K562 (cell line): Measurements from ENCODE around the gene PTAR1. TPM values are rescaled to one million over a fixed set of nuclear protein-coding genes. Genes with fewer than 3 reads are reported as not detected.

Source experiments
- C11orf30 ChIP-seq: fragments of 450-650 bp; IDR thresholded peaks from 2 replicates; pipeline ENCODE4 v1.6.1; 2016; ENCODE audit warnings: low read depth, mild to moderate bottlenecking
- FOXP1 ChIP-seq: sonication (generic); formaldehyde crosslinking; IDR thresholded peaks from 2 replicates; pipeline ENCODE4 v1.8.0; 2022; ENCODE audit warnings: mild to moderate bottlenecking, missing genetic modification reagents
- HMGN3 ChIP-seq: IDR thresholded peaks from 2 replicates; pipeline ENCODE4 v1.6.1; 2011; ENCODE audit warnings: borderline replicate concordance, low read depth, mild to moderate bottlenecking, mixed read lengths, low read length; ENCODE audit not compliant: insufficient read length; ENCODE audit errors: extremely low read depth
- NFE2L1 ChIP-seq: fragments of 450-650 bp; IDR thresholded peaks from 2 replicates; pipeline ENCODE4 v1.6.1; 2016; ENCODE audit warnings: missing genetic modification characterization, low read depth, mild to moderate bottlenecking, missing compliant biosample characterization, moderate library complexity, borderline replicate concordance
- RBFOX2 ChIP-seq: fragments of 200-400 bp; formaldehyde crosslinking; IDR thresholded peaks from 2 replicates; pipeline ENCODE4 v1.6.1; 2017; ENCODE audit warnings: low read depth, mild to moderate bottlenecking, low read length, moderate library complexity
- SNIP1 ChIP-seq: fragments of 450-650 bp; IDR thresholded peaks from 2 replicates; pipeline ENCODE4 v1.7.1; 2017; ENCODE audit warnings: low read depth, mild to moderate bottlenecking
- U2AF2 ChIP-seq: fragments of 200-400 bp; formaldehyde crosslinking; optimal IDR thresholded peaks from 2 replicates; pipeline ENCODE3; 2017; ENCODE audit warnings: low read depth, mild to moderate bottlenecking, low read length
- ZNF766 ChIP-seq: fragments of 200-800 bp; sonication (Bioruptor generic); conservative IDR thresholded peaks from 2 replicates; pipeline ENCODE4 v1.6.1; 2016; ENCODE audit warnings: missing genetic modification characterization, missing compliant biosample characterization
- polyA plus RNA-seq, 8 experiments: library from polyadenylated mRNA; depleted of rRNA in 4 of 8; stranded (reverse) in 5 of 8; unstranded in 3 of 8; fragments of >200 nt; fragmentation: Nextera tagmentation in 2 of 8; fragmentation: Illumina TruSeq in 1 of 8; extraction: Ambion mirVana in 2 of 8; extraction: Trizol in 1 of 8; gene quantifications; 2 replicates each; pipeline versions ENCODE4 v1.2.1 to v1.2.3, GENCODE V29; 2011 to 2014; ENCODE audit warnings: inconsistent platforms in 1 of 8, missing spikeins in 1 of 8
- total RNA-seq, 7 experiments: library from RNA; depleted of rRNA in 6 of 7; stranded (reverse); fragments of >200 nt in 6 of 7; fragmentation: Illumina TruSeq in 2 of 7; extraction: Trizol in 2 of 7; gene quantifications; 2 replicates each; pipeline versions ENCODE4 v1.2.1 to v1.2.3, GENCODE V29; 2011 to 2021; ENCODE audit warnings: low replicate concordance in 1 of 7
- TF ChIP-seq, protein P1 (sequence below): fragments of 250-450 bp; sonication (Bioruptor Pico); IDR thresholded peaks from 2 replicates; pipeline ENCODE4 v1.5.1; 2021; ENCODE audit warnings: mild to moderate bottlenecking

PTAR1 gene
- total and polyA plus RNA-seq, 9 of the 15 experiments (the other 6 are each of a cell fraction or from before 2014, with no cell fraction given), result 10.1 to 48.0 (median 28.0) TPM

DNA sequence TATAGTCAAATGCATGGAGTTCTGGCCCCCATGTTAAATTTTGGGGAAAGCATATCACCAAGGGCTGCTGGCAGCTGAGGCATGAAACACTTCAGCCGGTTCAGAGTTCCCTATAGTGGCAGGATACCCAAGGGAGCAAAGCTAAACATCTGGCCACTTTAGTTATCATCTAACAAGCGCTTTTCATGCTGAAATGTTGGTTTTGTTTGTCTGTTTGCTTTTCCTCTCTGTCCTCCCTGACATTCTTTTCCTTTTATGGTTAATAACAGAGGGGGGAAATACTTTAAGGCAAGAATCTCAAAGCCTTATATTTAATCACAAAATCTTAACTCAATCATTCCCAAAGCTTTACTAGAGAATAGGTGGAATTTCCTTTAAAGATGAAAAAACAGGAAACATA is 99.5 kb downstream of the PTAR1 start (continued):
- TF ChIP-seq, protein P1, sequence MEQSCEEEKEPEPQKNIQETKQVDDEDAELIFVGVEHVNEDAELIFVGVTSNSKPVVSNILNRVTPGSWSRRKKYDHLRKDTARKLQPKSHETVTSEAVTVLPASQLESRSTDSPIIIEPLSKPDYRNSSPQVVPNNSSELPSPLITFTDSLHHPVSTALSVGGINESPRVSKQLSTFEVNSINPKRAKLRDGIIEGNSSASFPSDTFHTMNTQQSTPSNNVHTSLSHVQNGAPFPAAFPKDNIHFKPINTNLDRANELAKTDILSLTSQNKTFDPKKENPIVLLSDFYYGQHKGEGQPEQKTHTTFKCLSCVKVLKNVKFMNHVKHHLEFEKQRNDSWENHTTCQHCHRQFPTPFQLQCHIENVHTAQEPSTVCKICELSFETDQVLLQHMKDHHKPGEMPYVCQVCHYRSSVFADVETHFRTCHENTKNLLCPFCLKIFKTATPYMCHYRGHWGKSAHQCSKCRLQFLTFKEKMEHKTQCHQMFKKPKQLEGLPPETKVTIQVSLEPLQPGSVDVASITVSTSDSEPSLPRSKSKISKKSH (CRISPR knock-in tag), result no peak
- TF ChIP-seq HMGN3 (no peak), C11orf30 (no peak), NFE2L1 (tag) (no peak), ZNF766 (CRISPR knock-in tag) (no peak), SNIP1 (no peak), RBFOX2 (no peak), U2AF2 (no peak), FOXP1 (no peak)
- TF ChIP-seq, all 486 proteins: peak for 0

Other genes starting within 250 kb of the PTAR1 start
- not detected in 2 replicates for gene APBA1, start 87.6 kb downstream of the PTAR1 start, total RNA-seq (2014; rRNA removed)
- gene APBA1, start 87.6 kb downstream of the PTAR1 start, total RNA-seq (2014; rRNA removed; fragmentation: Illumina TruSeq; extraction: Trizol), result not detected in 2 replicates
- gene APBA1, start 87.6 kb downstream of the PTAR1 start, total RNA-seq (2015; rRNA removed; fragmentation: Illumina TruSeq; extraction: Trizol), result not detected in 2 replicates
- 0.02 TPM in 1 of 2 replicates, not detected in the other for gene APBA1, start 87.6 kb downstream of the PTAR1 start, total RNA-seq (2021)
- 0.01 TPM in 2 replicates for gene APBA1, start 87.6 kb downstream of the PTAR1 start, polyA plus RNA-seq (2011; rRNA removed)
- gene APBA1, start 87.6 kb downstream of the PTAR1 start, polyA plus RNA-seq (2014; fragmentation: Illumina TruSeq; extraction: Trizol), result not detected in 2 replicates
- gene APBA1, start 87.6 kb downstream of the PTAR1 start, polyA plus RNA-seq (2014; fragmentation: Nextera tagmentation; extraction: Ambion mirVana), result not detected
- gene APBA1, start 87.6 kb downstream of the PTAR1 start, polyA plus RNA-seq (2014; rRNA removed), result not detected in 2 replicates
- 1.7 and 3.1 TPM in 2 replicates for gene CFAP95, start 60.8 kb upstream of the PTAR1 start, total RNA-seq (2014; rRNA removed)
- 1.7 and 2.0 TPM in 2 replicates for gene CFAP95, start 60.8 kb upstream of the PTAR1 start, total RNA-seq (2014; rRNA removed; fragmentation: Illumina TruSeq; extraction: Trizol)
- gene CFAP95, start 60.8 kb upstream of the PTAR1 start, total RNA-seq (2015; rRNA removed; fragmentation: Illumina TruSeq; extraction: Trizol), result 0.62 and 0.75 TPM in 2 replicates
- 1.1 and 2.8 TPM in 2 replicates for gene CFAP95, start 60.8 kb upstream of the PTAR1 start, total RNA-seq (2021)
- 0.58 and 6.3 TPM in 2 replicates for gene CFAP95, start 60.8 kb upstream of the PTAR1 start, polyA plus RNA-seq (2011; rRNA removed)
- gene CFAP95, start 60.8 kb upstream of the PTAR1 start, polyA plus RNA-seq (2014; fragmentation: Illumina TruSeq; extraction: Trizol), result 1.2 and 2.9 TPM in 2 replicates
- gene CFAP95, start 60.8 kb upstream of the PTAR1 start, polyA plus RNA-seq (2014; fragmentation: Nextera tagmentation; extraction: Ambion mirVana), result 1 to 10 TPM; 3.4 to 5.0 TPM
- gene CFAP95, start 60.8 kb upstream of the PTAR1 start, polyA plus RNA-seq (2014; rRNA removed), result 1.2 and 1.9 TPM in 2 replicates